ENCODE measurements around the gene MGRN1.

GRCh38 chr16:4686497-4687210, 62.0 kb downstream of the MGRN1 start:
- TF ChIP-seq YY1 (IDR thresholded peaks at IDR 0.05; ENCODE audit: insufficient read depth, insufficient read length) (no peak), ZNF274 (IDR thresholded peaks at IDR 0.05; ENCODE audit: low read depth, low read length) (no peak), SUZ12 (IDR thresholded peaks at IDR 0.05; ENCODE audit: extremely low read depth, insufficient read depth, insufficient read length) (no peak)

Measured in NT2/D1 (cell line).